Activated CD8-positive, alpha-beta memory T cell treated with anti-CD3 and anti-CD28 coated beads, Interleukin-2, amount 50 U/mL, for 1 hour (primary cell): ENCODE measurements around the gene SCAMP4.
A peak's percentile ranks its signal among the peaks of the same experiment; 100 is the strongest.

Experiments
- DNase-seq: peaks from one replicate; pipeline ENCODE4 v3.0.0-alpha.2; 2020; ENCODE audit errors: extremely low read depth

The SCAMP4 gene

GRCh38 chr19:1956122-1956494 is 50.9 kb downstream of the SCAMP4 start:
- no peak for DNase-seq

- no peak for DNase-seq
Measured at GRCh38 chr19:1956868-1957492, 51.8 kb downstream of the SCAMP4 start.

DNA sequence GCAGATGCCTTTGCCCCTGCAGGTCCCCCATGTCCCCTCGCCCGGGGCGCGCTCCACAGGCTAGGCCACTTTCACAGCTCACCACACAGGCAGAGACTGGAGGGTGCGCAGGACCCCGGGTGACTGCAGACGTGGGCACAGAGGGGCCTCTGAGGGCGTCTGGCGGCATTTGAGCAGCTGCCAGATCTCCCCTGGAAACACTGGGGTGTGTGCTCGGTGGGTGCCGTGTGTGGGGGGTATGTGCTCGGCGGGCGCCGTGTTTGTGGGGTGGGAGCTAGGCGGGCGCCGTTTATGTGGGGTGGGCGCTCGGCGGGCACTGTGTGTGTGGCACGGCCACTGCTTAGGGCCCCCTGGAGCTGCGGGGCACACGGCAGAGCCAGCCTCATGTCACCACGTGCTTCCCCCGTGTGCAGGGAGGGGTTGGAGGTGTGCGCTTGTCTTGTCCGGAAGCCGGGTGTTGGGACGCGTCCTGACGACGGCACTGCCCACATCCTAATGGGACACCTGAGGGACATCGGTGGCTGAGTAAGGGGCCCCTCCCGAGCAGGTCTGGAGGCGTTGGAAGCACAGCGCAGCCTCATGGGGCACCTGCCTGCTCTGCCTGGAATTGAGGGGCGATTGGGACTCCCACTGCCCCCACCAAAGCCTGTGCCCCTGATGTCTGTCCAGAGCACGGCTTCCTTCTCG is 52.5 kb downstream of the SCAMP4 start:
- DNase-seq = no peak

- no peak for DNase-seq
Measured at GRCh38 chr19:1959928-1960589, 54.9 kb downstream of the SCAMP4 start.

GRCh38 chr19:1961000-1961883 is 56.0 kb downstream of the SCAMP4 start:
- DNase-seq = no peak

GRCh38 chr19:1962674-1963073 is 57.5 kb downstream of the SCAMP4 start:
- DNase-seq = no peak

- DNase-seq = peak; percentile 20
Measured at GRCh38 chr19:1967087-1967608, 61.9 kb downstream of the SCAMP4 start.

- no peak for DNase-seq
Measured at GRCh38 chr19:1968279-1969175, 63.3 kb downstream of the SCAMP4 start.

- no peak for DNase-seq
Measured at GRCh38 chr19:1969176-1970002, 64.2 kb downstream of the SCAMP4 start.

- no peak for DNase-seq
Measured at GRCh38 chr19:1970003-1970805, 65.0 kb downstream of the SCAMP4 start.

DNA sequence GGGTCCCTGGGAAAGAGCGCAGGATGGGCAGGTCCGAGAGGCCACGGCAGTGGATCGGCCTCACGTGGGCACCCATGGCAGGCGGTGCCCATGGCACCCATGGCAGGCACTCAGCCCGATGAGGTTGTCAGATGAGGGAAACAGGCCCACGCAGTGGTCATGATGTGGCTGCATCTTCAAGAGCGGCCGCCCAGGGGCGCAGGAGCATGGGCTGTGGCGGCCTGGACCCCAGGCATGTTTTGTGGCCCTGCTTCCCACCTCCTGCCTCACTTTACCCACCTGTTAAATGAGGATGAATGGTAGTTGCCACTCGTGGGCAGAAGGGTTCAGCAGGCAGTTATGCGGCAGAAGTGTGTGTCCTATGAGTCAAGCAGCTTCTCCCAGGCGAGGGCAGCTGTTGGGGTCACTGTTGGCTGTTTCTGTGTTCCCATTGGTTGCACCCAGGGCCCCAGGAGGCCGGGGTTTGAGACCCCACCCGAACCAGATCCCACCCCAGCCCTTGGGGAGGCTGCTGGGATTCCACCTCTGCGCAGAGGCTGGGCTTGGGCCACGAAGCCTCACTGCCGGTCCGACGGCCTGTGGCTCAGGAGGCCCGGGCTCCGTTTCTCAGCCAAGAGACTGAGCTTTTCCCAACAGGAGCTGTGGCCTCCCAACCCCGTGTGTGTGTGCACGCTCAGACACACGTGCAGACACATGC is 65.8 kb downstream of the SCAMP4 start:
- DNase-seq = no peak

- DNase-seq = no peak
Measured at GRCh38 chr19:1974381-1975161, 69.4 kb downstream of the SCAMP4 start.

DNA sequence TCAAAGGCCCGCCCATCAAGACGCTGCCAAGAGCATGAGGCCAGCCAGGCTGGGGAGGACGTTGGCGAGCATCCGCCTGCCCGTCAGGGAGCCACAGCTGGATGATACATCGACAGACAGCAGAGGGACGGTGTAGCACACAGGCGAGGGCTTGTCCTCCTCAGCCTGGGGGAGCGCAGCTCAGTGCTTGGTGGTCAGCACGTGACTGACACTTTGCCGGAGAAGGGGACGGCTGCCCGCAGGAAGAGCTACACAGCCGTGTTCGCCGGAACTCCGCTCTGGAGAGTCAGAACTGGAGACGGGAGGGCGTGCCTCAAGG is 69.9 kb downstream of the SCAMP4 start:
- no peak for DNase-seq
